GM19463 (cell line): Measurements from ENCODE around the gene CCDC30.

Source experiments
- ATAC-seq: cut with Tn5 transposase; IDR thresholded peaks from one replicate; pipeline ENCODE4 v1.9.1; 2021; ENCODE audit warnings: mild to moderate bottlenecking, moderate library complexity; ENCODE audit not compliant: unreplicated experiment

CCDC30 gene

GRCh38 chr1:42462828-42463763 lies at the start of gene CCDC30:
Gene CCDC30, plus strand, starts transcription at chr1:42463286. Its CDS starts 17,266 bp downstream, at chr1:42480552.
- peak; percentile 99 for ATAC-seq

GRCh38 chr1:42414551-42415496 lies 48.3 kb upstream of the CCDC30 start:
- no peak for ATAC-seq

- no peak for ATAC-seq
These were observed 45.9 kb upstream of the CCDC30 start for GRCh38 chr1:42417166-42417565.

- ATAC-seq, result no peak
These were observed 44.6 kb upstream of the CCDC30 start for GRCh38 chr1:42418516-42418915.

- ATAC-seq, result no peak
These were observed 43.8 kb upstream of the CCDC30 start for GRCh38 chr1:42419126-42419821.

DNA sequence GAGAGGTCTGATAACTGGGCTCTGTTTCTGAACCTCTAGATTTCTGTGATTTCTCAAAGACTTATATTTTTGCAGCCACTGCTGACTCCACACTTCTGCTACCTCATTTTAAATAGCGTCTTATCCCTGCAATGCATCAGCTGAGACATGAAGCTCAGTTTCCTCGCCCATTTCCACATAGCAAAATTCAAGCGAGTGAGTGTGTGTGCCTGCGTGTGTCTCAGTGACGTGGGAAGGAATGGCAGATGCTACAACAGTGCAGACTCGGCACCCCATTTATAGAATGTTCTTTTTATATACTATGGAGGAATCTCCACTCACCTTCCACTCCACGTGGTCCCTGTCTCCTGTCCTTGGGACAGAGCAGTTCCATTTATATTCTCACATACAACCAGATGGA lies 43.0 kb upstream of the CCDC30 start:
- no peak for ATAC-seq

- no peak for ATAC-seq
These were observed 42.0 kb upstream of the CCDC30 start for GRCh38 chr1:42420911-42421585.

GRCh38 chr1:42422737-42423136 lies 40.3 kb upstream of the CCDC30 start:
- no peak for ATAC-seq

DNA sequence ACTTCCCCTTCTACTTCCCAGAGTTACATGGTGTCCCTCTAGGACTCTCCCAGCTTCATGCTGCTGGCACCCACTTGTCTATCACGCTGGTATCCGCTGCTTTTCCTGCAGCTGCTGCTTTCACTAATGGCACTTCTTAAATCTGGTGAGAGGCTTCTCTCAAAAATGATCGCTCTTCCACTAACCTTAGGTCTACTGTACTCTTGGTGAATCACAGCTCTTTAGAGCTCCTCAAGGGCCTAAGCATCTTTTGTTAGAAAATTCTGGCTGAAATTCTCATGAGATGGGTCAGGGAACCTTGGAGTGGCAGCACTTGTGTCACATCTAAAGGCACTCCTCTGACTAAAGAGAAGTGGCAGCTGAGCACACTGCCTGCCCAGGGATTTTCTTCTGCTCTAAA lies 39.4 kb upstream of the CCDC30 start:
- no peak for ATAC-seq

DNA sequence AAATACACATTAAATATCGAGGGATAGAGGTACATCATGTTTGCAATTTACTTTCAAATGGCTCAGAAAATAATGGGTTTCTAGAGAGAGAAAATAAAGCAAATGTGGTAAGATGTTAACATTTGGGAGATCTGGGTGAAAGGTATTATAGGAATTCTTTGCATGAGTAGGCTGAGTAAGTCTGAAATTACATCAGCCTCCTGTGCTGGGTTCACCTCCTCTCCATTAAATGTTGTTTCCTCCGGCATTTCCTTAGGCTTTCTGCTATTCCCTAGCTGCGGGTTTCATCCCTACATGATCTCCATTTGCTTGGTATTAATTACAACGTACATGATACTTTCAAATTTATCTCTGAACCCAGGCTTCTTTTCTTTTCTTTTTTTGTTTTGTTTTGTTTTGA lies 38.9 kb upstream of the CCDC30 start:
- no peak for ATAC-seq

DNA sequence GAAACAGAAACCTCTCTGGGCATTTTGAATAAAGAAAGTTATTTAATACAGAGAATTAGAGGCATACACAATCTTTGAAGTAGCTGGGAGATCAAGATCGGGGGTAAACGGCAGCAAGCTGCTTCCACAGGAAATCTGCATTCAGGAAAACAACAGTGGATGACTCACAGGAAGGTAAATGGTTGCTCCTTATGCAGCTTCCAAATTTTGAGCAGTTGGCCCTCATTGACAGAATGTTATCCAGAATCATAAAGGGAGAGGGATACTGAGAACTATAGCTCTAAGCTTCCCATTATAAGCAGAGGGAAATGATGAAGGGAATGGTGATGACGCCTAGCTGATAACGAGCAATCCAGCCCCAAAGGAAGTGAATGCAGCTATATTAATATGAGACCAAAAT lies 35.8 kb upstream of the CCDC30 start:
- no peak for ATAC-seq

DNA sequence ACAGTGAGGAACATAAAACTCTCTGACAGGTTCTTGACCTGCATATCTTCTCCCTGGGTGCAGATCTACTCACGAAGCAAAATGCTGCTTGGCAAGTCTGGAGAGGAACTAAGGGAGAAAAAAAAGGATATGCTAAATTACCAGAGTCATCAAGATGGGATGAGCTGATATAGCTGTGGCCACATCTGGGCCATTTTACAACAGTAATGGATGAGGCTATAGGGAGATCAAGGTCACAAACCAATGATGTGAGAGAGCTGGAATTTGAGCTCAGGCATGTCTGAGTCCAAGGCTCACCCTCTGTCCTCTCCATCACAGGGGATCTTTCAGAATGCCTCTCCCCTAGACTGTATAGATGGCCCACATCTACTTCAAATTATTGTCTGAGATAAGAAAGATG lies 33.5 kb upstream of the CCDC30 start:
- no peak for ATAC-seq

GRCh38 chr1:42430286-42431135 lies 32.6 kb upstream of the CCDC30 start:
- no peak for ATAC-seq

GRCh38 chr1:42431514-42431913 lies 31.6 kb upstream of the CCDC30 start:
- ATAC-seq, result no peak

GRCh38 chr1:42432714-42433113 lies 30.4 kb upstream of the CCDC30 start:
- ATAC-seq, result no peak

DNA sequence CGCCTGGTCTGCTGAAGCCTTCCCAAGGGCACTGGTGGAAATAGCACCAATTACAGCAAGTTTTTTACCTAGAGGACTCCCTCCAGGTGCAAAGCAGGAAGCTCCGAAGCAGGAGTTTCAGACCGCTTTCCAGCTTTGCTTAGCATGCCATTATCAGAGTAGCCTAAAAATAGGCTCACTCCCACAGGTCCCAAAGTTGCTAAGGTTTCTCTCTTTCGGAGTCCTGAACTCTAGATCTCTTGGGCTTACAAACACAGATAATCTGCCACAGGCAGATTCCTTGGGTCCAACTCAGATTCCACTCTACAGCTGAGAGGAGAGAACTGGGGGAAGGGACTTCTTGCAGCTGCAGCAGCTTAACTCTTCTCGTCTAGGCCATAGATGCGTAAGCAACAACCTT lies 29.7 kb upstream of the CCDC30 start:
- no peak for ATAC-seq

GRCh38 chr1:42434340-42434739 lies 28.7 kb upstream of the CCDC30 start:
- no peak for ATAC-seq

DNA sequence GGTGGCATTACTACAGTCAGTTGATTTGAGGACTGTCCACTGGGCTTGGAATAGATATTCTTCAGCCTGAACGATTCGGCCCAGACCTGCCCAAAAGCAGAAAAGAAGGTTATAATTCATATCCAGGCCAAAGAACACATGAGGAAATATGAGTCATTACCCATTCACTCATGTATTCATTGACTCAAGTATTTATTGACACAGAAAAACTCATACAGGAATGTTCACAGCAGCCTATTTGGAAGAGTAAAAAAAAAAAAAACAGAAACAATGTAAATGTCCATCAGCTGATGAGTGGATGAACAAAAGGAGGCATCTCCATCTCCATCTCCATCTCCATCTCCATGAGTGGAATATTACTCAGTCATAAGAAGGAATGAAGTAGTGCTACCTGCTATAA lies 23.1 kb upstream of the CCDC30 start:
- no peak for ATAC-seq

- no peak for ATAC-seq
These were observed 20.4 kb upstream of the CCDC30 start for GRCh38 chr1:42442662-42443061.

- ATAC-seq, result no peak
These were observed 13.8 kb upstream of the CCDC30 start for GRCh38 chr1:42449256-42449655.
